ENCODE results near the gene CSTPP1. TPM values are rescaled to one million over a fixed set of nuclear protein-coding genes. Genes with fewer than 3 reads are reported as not detected.

Gene CSTPP1
- total RNA-seq, 2 experiments from 2014 or later, result 16.7 to 20.4 TPM

- no peak overlapping the region for H3K27ac Mint-ChIP-seq
- DNase-seq, result no peak
- H3K4me1 Mint-ChIP-seq, result no peaks in the 10 kb centered on the region
- no peak overlapping the region for H3K4me3 Mint-ChIP-seq
- H3K9me3 Mint-ChIP-seq, result no peaks in the 10 kb centered on the region
- POLR2A ChIA-PET, result no interaction called here
- CTCF ChIA-PET, result interaction anchor here (0.7 kb wide), 1 partner anchor 230 kb away, joined by 3 read pairs; no protein-coding TSS in a partner anchor
- H3K27me3 Mint-ChIP-seq, result no peaks in the 10 kb centered on the region
- no peaks in the 10 kb centered on the region for H3K36me3 Mint-ChIP-seq (ENCODE audit: low read depth)
These were observed 195.9 kb downstream of the CSTPP1 start for GRCh38 chr11:47132490-47132889.

- H3K4me3 Mint-ChIP-seq, result no peak overlapping the region
- H3K4me1 Mint-ChIP-seq, result no peaks in the 10 kb centered on the region
- POLR2A ChIA-PET, result no interaction called here
- H3K27ac Mint-ChIP-seq, result no peak overlapping the region
- H3K36me3 Mint-ChIP-seq (ENCODE audit: low read depth), result peaks cover 2% of the 10 kb centered on the region
- no peaks in the 10 kb centered on the region for H3K27me3 Mint-ChIP-seq
- CTCF ChIA-PET, result interaction anchor here (1.5 kb wide), 2 partner anchors 20 to 22 kb away, joined by 3 read pairs; no protein-coding TSS in a partner anchor
- no peaks in the 10 kb centered on the region for H3K9me3 Mint-ChIP-seq
- DNase-seq, result no peak
These were observed 196.4 kb downstream of the CSTPP1 start for GRCh38 chr11:47132981-47133380.

GRCh38 chr11:47136327-47136726 is 199.8 kb downstream of the CSTPP1 start:
- CTCF ChIA-PET, result no interaction called here
- Mint-ChIP-seq H3K27me3 (no peaks in the 10 kb centered on the region), H3K4me3 (no peak overlapping the region), H3K27ac (no peak overlapping the region), H3K4me1 (peaks cover 4% of the 10 kb centered on the region), H3K36me3 (ENCODE audit: low read depth) (peaks cover 6% of the 10 kb centered on the region), H3K9me3 (no peaks in the 10 kb centered on the region)
- no peak for DNase-seq
- POLR2A ChIA-PET, result no interaction called here

GRCh38 chr11:47136921-47137320 is 200.4 kb downstream of the CSTPP1 start:
- no peak overlapping the region for H3K27ac Mint-ChIP-seq
- H3K4me3 Mint-ChIP-seq, result no peak overlapping the region
- no peaks in the 10 kb centered on the region for H3K27me3 Mint-ChIP-seq
- no peaks in the 10 kb centered on the region for H3K9me3 Mint-ChIP-seq
- no peak for DNase-seq
- H3K4me1 Mint-ChIP-seq, result peaks cover 4% of the 10 kb centered on the region
- H3K36me3 Mint-ChIP-seq (ENCODE audit: low read depth), result peaks cover 6% of the 10 kb centered on the region
- ChIA-PET CTCF (no interaction called here), POLR2A (no interaction called here)

GRCh38 chr11:47137476-47137875 is 200.9 kb downstream of the CSTPP1 start:
- no peak for DNase-seq
- POLR2A ChIA-PET, result no interaction called here
- no peaks in the 10 kb centered on the region for H3K9me3 Mint-ChIP-seq
- peaks cover 6% of the 10 kb centered on the region for H3K36me3 Mint-ChIP-seq (ENCODE audit: low read depth)
- no peak overlapping the region for H3K4me3 Mint-ChIP-seq
- CTCF ChIA-PET, result no interaction called here
- H3K27me3 Mint-ChIP-seq, result no peaks in the 10 kb centered on the region
- H3K27ac Mint-ChIP-seq, result no peak overlapping the region
- H3K4me1 Mint-ChIP-seq, result peaks cover 4% of the 10 kb centered on the region

- peaks cover 6% of the 10 kb centered on the region for H3K36me3 Mint-ChIP-seq (ENCODE audit: low read depth)
- ChIA-PET POLR2A (interaction anchor here (1.0 kb wide), 1 partner anchor 94 kb away, joined by 3 read pairs; no protein-coding TSS in a partner anchor), CTCF (interaction anchor here (1.5 to 2.1 kb wide), 2 partner anchors 13 to 15 kb away, joined by 3 to 8 read pairs; no protein-coding TSS in a partner anchor)
- H3K9me3 Mint-ChIP-seq, result no peaks in the 10 kb centered on the region
- no peaks in the 10 kb centered on the region for H3K27me3 Mint-ChIP-seq
- peaks cover 4% of the 10 kb centered on the region for H3K4me1 Mint-ChIP-seq
- no peak overlapping the region for H3K27ac Mint-ChIP-seq
- no peak overlapping the region for H3K4me3 Mint-ChIP-seq
- no peak for DNase-seq
These were observed 203.3 kb downstream of the CSTPP1 start for GRCh38 chr11:47139878-47140277.

- CTCF ChIA-PET, result interaction anchor here (2.1 kb wide), 1 partner anchor 10 kb away, joined by 6 read pairs; no protein-coding TSS in a partner anchor
- no peak for DNase-seq
- H3K36me3 Mint-ChIP-seq (ENCODE audit: low read depth), result peaks cover 2% of the 10 kb centered on the region
- no peak overlapping the region for H3K27ac Mint-ChIP-seq
- no peak overlapping the region for H3K4me3 Mint-ChIP-seq
- H3K9me3 Mint-ChIP-seq, result no peaks in the 10 kb centered on the region
- H3K4me1 Mint-ChIP-seq, result peaks cover 4% of the 10 kb centered on the region
- H3K27me3 Mint-ChIP-seq, result no peaks in the 10 kb centered on the region
- POLR2A ChIA-PET, result no interaction called here
These were observed 206.8 kb downstream of the CSTPP1 start for GRCh38 chr11:47143322-47143721.

- ChIA-PET CTCF (interaction anchor here (0.9 to 2.1 kb wide), 2 partner anchors 9 to 10 kb away, joined by 3 to 6 read pairs; no protein-coding TSS in a partner anchor), POLR2A (no interaction called here)
- Mint-ChIP-seq H3K27ac (no peak overlapping the region), H3K4me3 (no peak overlapping the region), H3K36me3 (ENCODE audit: low read depth) (no peaks in the 10 kb centered on the region), H3K9me3 (no peaks in the 10 kb centered on the region), H3K27me3 (no peaks in the 10 kb centered on the region), H3K4me1 (no peaks in the 10 kb centered on the region)
- DNase-seq, result no peak
These were observed 208.0 kb downstream of the CSTPP1 start for GRCh38 chr11:47144541-47144940.

GRCh38 chr11:47147250-47147649 is 210.7 kb downstream of the CSTPP1 start:
- Mint-ChIP-seq H3K4me1 (no peaks in the 10 kb centered on the region), H3K36me3 (ENCODE audit: low read depth) (no peaks in the 10 kb centered on the region), H3K4me3 (no peak overlapping the region), H3K27ac (no peak overlapping the region), H3K9me3 (no peaks in the 10 kb centered on the region), H3K27me3 (no peaks in the 10 kb centered on the region)
- CTCF ChIA-PET, result no interaction called here
- no peak for DNase-seq
- POLR2A ChIA-PET, result no interaction called here

- Mint-ChIP-seq H3K27ac (no peak overlapping the region), H3K27me3 (no peaks in the 10 kb centered on the region), H3K9me3 (no peaks in the 10 kb centered on the region), H3K36me3 (ENCODE audit: low read depth) (no peaks in the 10 kb centered on the region), H3K4me3 (no peak overlapping the region), H3K4me1 (no peaks in the 10 kb centered on the region)
- ChIA-PET CTCF (no interaction called here), POLR2A (no interaction called here)
- DNase-seq, result no peak
These were observed 211.1 kb downstream of the CSTPP1 start for GRCh38 chr11:47147681-47148080.

GRCh38 chr11:47148270-47148669 is 211.7 kb downstream of the CSTPP1 start:
- ChIA-PET POLR2A (no interaction called here), CTCF (no interaction called here)
- no peaks in the 10 kb centered on the region for H3K36me3 Mint-ChIP-seq (ENCODE audit: low read depth)
- DNase-seq, result no peak
- H3K4me1 Mint-ChIP-seq, result peaks cover 2% of the 10 kb centered on the region
- H3K4me3 Mint-ChIP-seq, result no peak overlapping the region
- no peaks in the 10 kb centered on the region for H3K9me3 Mint-ChIP-seq
- H3K27ac Mint-ChIP-seq, result no peak overlapping the region
- H3K27me3 Mint-ChIP-seq, result no peaks in the 10 kb centered on the region

GRCh38 chr11:47148903-47149531 is 212.5 kb downstream of the CSTPP1 start:
- Mint-ChIP-seq H3K36me3 (ENCODE audit: low read depth) (no peaks in the 10 kb centered on the region), H3K27ac (no peak overlapping the region), H3K9me3 (no peaks in the 10 kb centered on the region), H3K4me1 (peaks cover 7% of the 10 kb centered on the region), H3K4me3 (no peak overlapping the region), H3K27me3 (no peaks in the 10 kb centered on the region)
- no peak for DNase-seq
- ChIA-PET POLR2A (no interaction called here), CTCF (interaction anchor here (1.4 kb wide), 1 partner anchor 14 kb away, joined by 6 read pairs; no protein-coding TSS in a partner anchor)

GRCh38 chr11:47149782-47150181 is 213.2 kb downstream of the CSTPP1 start:
- H3K4me1 Mint-ChIP-seq, result peaks cover 14% of the 10 kb centered on the region
- no peaks in the 10 kb centered on the region for H3K9me3 Mint-ChIP-seq
- ChIA-PET POLR2A (interaction anchor here (1.0 kb wide), 1 partner anchor 11 kb away, joined by 3 read pairs; no protein-coding TSS in a partner anchor), CTCF (interaction anchor here (1.4 kb wide), 1 partner anchor 13 kb away, joined by 6 read pairs; no protein-coding TSS in a partner anchor)
- no peaks in the 10 kb centered on the region for H3K36me3 Mint-ChIP-seq (ENCODE audit: low read depth)
- no peak overlapping the region for H3K4me3 Mint-ChIP-seq
- H3K27me3 Mint-ChIP-seq, result no peaks in the 10 kb centered on the region
- DNase-seq, result no peak
- H3K27ac Mint-ChIP-seq, result no peak overlapping the region

Measured in activated CD4-positive, alpha-beta memory T cell treated with anti-CD3 and anti-CD28 coated beads, Interleukin-2, amount 10 ng/mL, durations not matched to agents 7 days and 5 days (primary cell).